HFF-Myc (cell line): Measurements from ENCODE around the gene ZNF827.

Experiments used
- DNase-seq: peaks from one replicate; pipeline ENCODE4 v3.0.0-alpha.2; 2011; ENCODE audit warnings: low read depth; ENCODE audit errors: extremely low read depth
- H3K4me3 ChIP-seq: replicated peaks from 2 replicates; pipeline ENCODE4 v1.5.1; 2011; ENCODE audit warnings: low read depth, mild to moderate bottlenecking, control low read depth, low read length
- TF ChIP-seq, protein P1 (sequence below): IDR thresholded peaks from 2 replicates; pipeline ENCODE4 v1.5.1; 2012; ENCODE audit warnings: mild to moderate bottlenecking, low read depth, low read length, control low read depth; ENCODE audit errors: missing control alignments

ZNF827 gene

DNA sequence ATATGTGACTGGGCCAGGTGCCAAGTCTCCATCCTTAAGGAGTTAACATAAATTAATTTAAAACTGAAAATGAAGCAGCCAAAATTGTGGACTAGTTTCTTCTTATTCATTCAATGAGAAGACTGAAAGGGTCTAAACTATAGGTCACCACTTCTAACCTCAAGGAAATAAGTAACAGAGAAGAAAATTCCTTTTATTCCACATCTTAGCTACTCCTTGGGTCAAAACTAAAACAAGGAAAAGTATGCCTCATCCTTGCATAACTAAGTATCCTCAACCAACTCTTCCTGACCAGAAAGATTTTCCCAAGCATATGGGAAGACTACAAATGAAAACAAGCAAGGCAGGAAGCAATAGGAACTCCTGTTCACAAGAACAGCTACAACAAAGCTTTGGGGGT, 71.2 kb downstream of the ZNF827 start:
- TF ChIP-seq, protein P1, sequence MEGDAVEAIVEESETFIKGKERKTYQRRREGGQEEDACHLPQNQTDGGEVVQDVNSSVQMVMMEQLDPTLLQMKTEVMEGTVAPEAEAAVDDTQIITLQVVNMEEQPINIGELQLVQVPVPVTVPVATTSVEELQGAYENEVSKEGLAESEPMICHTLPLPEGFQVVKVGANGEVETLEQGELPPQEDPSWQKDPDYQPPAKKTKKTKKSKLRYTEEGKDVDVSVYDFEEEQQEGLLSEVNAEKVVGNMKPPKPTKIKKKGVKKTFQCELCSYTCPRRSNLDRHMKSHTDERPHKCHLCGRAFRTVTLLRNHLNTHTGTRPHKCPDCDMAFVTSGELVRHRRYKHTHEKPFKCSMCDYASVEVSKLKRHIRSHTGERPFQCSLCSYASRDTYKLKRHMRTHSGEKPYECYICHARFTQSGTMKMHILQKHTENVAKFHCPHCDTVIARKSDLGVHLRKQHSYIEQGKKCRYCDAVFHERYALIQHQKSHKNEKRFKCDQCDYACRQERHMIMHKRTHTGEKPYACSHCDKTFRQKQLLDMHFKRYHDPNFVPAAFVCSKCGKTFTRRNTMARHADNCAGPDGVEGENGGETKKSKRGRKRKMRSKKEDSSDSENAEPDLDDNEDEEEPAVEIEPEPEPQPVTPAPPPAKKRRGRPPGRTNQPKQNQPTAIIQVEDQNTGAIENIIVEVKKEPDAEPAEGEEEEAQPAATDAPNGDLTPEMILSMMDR: no peak
- no peak overlapping the region for H3K4me3 ChIP-seq
- no peak for DNase-seq

DNA sequence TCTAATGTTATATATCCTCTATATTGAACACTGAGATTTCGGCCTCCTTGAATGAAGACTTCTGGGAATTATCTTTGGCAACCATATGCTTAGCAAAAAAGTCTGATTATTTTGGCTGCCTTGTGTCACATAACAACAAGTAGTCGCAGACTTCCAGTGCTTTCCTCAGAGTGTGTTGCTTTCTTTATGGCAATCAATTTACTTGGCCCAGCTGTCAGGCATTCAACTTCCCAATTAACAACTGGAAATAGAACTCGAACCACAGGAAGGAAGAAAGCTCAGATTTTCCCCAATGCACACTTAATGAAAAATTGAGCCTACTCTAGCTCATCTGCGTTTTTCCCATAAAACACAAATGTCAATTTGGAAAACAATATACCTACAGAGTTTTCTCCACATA, 71.6 kb downstream of the ZNF827 start:
- TF ChIP-seq, protein P1: no peak
- DNase-seq: no peak
- no peak overlapping the region for H3K4me3 ChIP-seq

DNA sequence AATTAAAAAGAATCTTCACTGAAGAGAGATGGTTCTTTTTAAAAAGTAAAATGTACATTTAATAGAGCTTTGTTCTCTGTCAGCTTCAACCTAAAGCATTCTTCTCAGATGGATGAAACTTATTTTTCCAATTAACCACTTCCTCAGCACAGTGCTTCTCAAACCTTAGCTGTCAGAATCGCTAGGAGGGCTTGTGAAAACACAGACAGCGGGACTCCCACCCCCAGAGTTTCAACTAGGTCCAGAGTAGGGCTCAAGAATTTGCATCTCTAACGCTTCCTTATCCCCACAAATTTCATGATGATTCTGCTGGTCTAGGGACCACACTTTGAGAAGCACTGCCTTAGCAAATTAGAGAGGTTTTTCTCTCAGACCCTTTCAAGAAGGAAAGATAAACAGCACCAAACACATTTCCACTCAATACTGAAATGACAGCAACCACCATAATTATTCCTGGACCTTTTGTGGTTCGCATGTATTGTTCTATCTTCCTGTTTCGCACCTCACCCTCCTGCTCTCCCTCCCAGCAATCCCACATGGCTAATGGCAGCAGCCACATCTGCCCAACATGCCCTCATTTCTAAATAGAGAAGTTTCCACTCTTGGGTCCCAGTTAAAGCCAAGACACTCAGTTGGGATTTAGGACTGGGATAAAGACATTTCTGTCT, 73.2 kb downstream of the ZNF827 start:
- no peak overlapping the region for H3K4me3 ChIP-seq
- TF ChIP-seq, protein P1: no peak
- DNase-seq: no peak

DNA sequence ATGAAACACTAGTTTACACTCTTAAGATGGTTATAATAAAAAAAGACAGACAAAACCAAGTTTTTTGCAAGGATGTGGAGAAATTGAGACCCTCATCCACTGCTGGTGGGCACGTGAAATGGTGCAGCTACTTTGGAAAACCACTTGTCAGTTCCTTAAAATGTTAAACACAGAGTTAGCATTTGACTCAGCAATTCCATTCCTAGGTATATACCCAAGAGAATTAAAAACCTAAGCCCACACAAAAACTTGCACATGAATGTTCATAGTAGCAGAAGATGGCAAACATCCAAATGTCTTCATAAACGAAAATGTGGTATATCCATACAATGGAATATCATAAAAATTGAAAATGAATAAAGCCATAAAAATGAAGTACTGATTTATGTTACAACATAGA, 75.4 kb downstream of the ZNF827 start:
- no peak overlapping the region for H3K4me3 ChIP-seq
- DNase-seq: no peak
- TF ChIP-seq, protein P1: no peak

DNA sequence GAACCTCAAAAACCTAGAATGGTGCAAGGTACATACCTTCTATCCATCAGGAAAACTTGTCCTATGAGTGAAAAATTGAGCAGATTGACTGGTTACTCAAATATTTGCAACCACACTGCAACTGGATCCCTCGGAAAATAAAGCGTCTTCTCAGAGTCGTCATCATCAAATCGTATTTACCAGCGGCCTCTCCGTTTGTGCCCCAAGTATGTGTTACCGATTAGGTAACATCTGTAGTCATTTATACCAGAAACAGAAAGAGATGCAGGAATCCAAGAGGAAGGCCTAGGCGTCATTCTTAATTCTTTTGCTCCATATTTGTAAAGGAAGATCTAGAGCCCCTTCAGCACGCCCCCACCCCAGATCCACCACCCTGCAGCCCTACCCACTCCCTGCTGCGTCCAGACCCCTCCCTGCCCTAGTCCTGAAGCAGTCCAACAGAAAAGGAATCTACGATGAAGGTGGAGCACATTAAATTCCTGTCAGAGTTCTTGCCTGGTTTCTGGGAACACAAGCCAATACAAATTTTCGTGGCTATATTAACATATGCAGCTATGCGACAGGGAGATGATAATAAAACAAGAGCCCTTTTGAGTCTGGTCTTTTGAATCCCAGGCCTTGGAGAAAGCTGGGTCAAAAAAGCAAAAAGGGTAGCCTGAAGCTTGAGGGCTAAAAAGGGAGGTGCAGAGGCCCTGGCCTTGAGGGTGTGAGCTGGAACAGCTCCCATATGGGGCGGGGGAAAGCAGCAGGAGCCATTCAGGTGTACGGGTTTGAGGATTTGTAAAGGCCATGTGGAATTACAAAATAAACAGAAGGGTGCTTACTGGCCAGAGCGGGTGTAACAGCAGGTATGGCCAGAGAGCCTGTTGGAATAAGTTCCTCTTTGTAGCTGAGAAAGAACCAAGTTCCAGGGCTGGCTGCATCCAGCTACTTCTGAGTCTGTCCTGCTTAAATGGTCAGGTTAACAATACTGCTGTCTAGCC, 77.0 kb downstream of the ZNF827 start:
- H3K4me3 ChIP-seq: no peak overlapping the region
- no peak for DNase-seq
- TF ChIP-seq, protein P1: no peak

DNA sequence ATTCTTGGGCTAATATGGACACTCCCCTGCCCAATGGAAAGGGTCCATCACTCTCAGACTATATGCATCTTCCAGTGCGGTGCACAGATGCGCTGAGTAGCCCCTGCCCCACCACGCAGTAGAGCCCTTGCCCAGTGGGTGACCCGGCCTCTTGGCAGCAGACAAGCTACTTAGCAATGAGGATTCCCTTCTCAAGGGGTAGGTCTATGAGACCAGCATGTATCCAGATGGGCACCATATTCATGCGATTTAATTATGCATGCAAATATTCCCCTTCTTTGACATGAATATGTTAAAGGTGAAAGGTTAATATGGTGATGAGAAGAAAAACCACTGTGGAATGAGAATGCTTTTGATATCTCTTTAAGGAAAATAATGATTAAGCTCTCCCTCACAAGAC, 77.7 kb downstream of the ZNF827 start:
- no peak overlapping the region for H3K4me3 ChIP-seq
- TF ChIP-seq, protein P1: no peak
- DNase-seq: no peak
